A172 (cell line): ENCODE results near the gene IRGQ. TPM values are rescaled to one million over a fixed set of nuclear protein-coding genes. Genes with fewer than 3 reads are reported as not detected.
"Not testable (repeated sequence)": the region's sequence is repeated elsewhere in the genome, so short reads cannot be mapped to it uniquely, and the experiment has no call there.

Source experiments
- DNase-seq: peaks from one replicate; pipeline ENCODE4 v3.0.0-alpha.2; 2015; ENCODE audit warnings: low spot score
- total RNA-seq: library from RNA; depleted of rRNA; stranded (reverse); fragments of >200 nt; shearing (Covaris generic); gene quantifications from 2 replicates; pipeline ENCODE4 v1.2.3, GENCODE V29; 2014; rRNA removed

Gene IRGQ, protein sequence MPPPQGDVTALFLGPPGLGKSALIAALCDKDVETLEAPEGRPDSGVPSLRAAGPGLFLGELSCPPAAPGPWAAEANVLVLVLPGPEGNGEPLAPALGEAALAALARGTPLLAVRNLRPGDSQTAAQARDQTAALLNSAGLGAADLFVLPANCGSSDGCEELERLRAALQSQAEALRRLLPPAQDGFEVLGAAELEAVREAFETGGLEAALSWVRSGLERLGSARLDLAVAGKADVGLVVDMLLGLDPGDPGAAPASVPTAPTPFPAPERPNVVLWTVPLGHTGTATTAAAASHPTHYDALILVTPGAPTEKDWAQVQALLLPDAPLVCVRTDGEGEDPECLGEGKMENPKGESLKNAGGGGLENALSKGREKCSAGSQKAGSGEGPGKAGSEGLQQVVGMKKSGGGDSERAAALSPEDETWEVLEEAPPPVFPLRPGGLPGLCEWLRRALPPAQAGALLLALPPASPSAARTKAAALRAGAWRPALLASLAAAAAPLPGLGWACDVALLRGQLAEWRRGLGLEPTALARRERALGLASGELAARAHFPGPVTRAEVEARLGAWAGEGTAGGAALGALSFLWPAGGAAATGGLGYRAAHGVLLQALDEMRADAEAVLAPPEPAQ
- total RNA-seq = 22.0 and 37.2 TPM in 2 replicates

DNA sequence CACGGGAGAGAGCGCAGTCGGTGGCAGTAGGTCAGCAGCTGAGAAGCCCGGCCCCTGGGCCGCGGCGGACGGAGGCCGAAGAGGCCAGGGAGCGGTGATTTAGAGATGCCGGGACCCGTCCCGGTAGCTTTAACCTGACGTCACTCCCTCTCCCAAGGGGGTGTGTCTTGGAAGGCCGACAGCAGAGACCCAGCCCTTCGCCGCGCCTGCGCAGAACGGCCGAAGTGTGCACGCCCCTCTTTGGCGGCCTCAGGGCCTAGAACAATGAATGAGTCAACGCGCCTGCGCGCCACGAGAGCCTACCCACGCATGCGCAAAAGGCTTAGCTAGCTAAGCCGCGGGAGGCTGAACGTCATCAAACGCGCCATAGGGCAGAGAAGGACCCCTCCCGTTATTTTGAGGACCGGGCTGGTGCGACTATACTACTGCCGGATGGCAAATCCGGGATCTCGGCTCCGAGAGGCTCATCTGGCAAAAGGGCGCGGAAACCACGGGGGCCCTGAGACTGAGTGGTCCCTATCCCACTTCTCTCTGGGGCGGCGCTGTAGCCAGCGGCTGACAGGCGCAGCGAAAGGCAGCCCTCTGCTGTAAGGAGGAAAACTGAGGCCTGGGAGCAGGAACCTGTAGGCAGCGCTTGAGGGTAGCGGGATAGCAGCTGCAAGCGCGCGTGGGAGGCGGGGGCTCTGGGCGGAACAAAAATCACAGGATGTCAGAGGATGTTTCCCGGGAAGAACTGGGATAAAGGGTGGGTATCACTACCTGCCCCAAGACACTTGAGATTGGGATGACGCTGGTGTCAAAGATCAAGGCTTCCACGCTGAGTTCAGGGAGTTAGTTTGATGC is at the start of gene IRGQ, which contains the start of gene ZNF576:
Gene IRGQ (minus strand): TSS at position 136 of the 843 bp plus-strand sequence. CDS start 796 bp downstream, outside the sequence.
Gene ZNF576 (plus strand): TSS at position 597 of the 843 bp plus-strand sequence. CDS start 514 bp downstream, outside the sequence.
- DNase-seq = peak; percentile 99

DNA sequence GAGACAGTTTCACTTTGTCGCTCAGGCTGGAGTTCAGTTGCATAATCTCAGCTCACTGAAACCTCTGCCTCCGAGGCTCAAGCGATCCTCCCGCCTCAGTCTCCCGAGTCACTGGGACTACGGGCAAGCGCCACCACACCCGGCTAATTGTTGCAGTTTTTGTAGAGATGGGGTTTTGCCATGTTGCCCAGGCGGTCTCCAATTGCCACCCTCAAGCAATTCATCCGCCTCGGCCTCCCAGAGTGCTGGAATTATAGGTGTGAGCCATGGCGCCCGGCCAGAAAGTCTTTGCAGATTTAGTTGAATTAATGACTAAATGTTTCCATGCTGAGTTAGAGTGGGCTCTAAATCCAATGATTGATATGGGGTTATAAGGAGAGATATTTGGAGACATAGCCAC is 48.2 kb upstream of the IRGQ start:
- DNase-seq = no peak

DNA sequence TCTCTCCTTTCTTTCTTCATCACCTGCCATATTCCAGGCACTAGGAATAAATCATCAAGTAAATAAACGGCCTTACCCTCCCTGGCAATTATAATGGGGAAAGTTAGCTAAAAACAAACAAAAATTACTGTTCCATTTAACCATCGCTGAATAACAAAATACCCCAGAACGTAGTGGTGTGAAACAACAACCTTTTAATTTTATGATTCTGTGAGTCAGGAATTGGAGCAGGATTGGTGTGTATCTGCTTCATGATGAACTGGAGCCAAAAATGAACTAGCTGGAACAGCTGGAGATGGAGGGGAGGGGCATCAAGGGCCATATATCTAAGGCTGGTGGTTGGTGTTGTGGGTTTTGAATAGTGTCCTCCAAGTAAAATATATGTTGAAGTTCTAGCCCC is 47.4 kb upstream of the IRGQ start:
- no peak for DNase-seq

DNA sequence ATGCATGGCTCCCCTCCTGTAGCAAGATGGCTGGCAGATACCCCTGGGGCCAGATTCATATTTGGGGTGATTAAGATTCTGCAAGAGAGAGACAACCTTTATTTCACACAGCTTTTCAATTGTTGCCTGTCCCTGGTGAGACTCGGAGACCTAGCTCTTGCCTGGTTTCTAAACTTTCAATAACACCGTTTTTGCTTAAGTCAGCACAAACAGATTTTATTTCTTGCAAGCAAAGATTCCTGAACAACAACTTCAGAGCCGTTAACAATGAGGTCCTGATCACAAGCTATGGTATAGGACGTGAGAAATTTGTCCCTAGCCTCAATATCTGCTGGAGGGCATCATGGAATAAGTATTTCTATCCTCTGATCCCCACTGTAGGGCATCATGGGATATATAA is 46.6 kb upstream of the IRGQ start:
- DNase-seq = no peak

DNA sequence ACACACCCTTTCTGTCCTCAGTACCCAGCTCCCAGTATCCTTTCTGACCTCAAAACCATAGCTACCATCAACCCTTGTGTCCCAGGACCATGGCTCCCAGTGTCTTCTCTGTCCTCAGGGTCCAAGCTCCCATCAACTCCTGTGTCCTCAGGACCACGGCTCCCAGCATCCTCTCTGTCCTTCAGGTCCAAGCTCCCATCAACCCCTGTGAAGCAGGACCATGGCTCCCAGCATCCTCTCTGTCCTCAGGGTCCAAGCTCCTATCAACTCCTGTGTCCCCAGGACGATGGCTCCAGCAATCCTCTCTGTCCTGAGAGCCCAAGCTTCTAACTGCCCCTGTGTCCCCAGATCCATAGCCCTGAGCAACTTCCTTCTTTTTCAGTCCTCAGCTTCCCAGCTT is 45.4 kb upstream of the IRGQ start:
- no peak for DNase-seq

DNA sequence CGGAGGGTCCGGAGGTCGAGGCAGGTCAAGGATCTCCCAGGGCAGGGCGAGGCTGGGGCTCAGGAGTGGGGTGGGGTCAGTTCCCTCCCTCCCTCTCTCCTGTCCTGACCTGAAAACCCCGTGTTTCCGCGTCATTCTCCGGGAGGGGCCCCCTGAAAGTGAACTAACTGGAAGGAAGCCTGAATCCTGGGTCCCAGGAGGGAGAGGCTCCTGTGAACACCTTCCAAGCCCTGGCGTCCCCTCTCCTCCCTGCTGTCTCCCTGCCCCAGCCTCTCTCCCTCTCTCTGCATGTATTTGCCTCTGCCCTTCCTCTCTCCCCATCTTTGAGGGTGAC is 44.5 kb upstream of the IRGQ start:
- DNase-seq = no peak

DNA sequence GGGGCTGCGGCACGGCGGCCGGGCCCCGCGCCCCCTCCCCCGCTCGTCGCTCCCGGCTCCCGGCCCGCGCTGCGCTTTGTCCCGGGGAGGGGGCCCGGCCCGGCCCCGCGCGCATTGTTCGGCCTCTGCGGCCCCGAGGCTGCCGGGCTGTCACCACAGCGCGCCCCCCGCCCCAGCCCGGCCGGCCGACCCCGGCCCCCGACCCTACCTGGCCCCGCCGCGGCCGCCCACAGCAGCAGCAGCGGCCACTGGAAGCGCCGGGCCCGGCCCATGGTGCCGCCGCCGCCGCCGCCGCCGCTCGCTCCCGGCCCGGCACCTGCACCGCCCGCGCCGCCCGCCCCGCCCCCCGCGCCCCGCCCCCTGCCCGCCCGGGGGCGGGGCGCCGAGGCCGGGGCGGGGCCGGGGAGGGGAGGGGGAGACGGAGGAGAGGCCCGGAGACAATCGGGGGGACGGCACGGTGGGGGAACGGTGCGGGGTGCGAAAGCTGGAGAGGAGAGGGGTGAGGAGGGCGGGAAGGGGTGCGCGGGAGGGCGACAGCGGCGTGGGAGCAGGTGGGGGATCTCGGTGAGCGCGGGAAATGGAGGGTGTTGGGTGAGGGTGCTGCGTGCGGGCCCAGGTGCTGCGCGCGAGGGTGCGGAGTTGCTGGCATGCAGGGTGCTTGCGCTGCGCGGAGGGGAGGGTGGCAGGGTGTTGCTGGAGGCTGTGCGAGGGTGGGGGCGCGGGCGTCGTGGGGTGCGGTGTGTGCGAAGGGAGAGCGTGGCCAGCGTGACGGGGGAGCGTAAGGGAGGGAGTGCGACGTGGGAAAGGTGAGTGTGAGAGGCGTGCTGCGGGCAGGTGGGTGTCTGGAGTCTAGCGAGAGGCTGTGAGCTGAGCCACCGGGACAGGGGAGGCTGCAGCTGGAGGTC is 43.8 kb upstream of the IRGQ start, which contains the start of gene CADM4:
Gene CADM4 (minus strand): TSS at position 332 of the 905 bp plus-strand sequence. CDS start 60 bp downstream, at position 272.
- DNase-seq = no peak

DNA sequence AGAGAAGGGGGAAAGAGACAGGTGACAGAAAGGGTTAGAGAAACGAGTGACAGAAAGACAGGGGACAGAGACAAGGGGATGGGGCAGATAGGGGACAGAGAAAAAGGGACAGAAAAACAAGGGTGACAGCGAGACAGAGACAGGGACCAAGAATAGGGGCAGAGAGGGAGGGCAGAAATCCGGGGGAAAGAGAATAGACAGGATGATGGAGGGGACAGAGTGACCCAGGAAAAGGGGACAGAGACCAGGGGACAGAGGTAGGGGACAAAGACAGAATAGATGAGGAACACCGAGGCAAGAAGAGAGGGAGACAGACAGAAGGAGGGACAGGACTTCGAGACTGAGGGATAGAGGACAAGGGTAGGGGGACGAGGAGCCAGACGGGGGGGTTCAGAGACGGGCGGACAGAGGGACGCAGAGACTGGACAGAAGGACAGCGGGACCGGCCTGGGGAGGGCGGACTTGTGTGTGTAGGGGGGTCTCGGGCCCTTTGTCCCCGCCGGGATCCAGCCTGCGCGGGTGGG is 43.1 kb upstream of the IRGQ start:
- DNase-seq = no peak

DNA sequence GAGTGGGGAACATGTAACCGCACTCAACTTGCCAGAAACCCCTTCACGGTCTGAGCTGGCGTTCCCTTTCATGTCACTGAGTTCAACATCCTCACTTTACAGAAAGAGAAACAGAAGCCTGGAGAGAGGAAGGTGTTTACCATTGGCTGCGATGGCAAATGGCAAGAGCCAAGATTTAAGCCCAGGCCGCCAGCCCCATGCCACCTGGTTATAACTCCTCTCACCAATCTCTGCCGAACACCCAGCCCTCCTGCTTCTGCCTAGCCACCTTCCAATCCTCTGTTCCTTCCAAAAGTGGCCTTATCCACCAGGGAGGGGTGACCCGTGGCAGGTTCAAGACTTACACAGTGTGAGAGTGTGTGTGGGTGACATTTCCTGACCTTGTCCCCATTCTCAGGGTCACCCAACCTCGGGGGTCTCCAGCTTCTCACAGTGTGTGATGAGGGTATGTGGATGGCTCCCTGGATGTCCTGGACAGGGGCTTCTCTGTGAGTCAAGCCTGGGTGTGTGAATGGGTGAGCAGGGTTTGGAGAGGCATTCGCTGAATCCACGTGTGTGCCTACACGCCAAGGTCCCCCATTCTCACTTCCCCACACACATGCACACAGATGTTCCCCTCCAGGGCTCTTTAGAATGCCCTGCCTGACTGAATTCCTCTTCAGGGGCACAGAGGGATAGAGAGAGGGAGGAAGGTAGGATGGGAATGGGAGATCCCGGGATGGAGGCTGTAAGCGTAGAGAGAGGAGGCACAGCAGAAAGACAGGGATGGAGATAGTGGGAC is 42.5 kb upstream of the IRGQ start:
- DNase-seq = no peak

DNA sequence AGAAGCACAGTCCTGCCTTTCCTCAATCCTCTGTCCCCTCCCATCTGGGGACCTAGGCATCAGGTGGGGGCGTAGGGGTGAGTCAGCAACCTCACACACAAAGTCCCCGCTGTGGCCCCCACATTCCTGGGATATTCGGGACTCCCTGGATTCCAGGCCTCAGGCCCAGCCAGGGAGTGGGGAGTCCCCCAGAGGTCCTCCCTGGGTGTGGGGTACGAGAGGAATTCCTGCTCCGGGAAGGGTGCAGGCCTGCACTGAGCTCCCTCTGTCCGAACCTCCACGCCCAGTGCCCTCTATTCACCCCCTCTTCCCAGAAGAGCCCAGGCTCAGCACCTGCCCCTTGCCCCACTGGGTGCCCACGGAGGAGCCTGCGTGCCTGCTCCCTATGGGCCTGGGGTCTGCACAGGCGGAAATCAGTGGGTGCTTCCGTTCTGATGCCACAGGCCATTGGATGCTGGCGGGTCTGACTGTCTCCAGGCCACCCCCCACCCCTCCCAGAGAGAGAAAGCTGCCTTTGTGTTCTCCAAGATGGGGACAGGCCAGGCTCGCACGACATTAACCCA is 40.3 kb upstream of the IRGQ start:
- peak; percentile 89 for DNase-seq

DNA sequence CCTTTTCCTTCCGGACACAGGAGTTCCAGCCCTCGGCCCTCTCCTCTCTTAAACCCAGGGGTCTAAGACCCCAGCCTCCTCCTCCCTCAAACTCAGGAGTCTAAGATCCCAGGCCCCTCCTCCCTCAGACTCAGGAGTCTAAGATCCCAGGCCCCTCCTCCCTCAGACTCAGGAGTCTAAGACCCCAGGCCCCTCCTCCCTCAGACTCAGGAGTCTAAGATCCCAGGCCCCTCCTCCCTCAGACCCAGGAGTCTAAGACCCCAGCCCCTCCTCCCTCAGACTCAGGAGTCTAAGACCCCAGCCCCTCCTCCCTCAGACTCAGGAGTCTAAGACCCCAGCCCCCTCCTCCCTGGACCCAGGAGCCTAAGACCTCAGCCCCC is 39.6 kb upstream of the IRGQ start:
- DNase-seq = not testable (repeated sequence)

DNA sequence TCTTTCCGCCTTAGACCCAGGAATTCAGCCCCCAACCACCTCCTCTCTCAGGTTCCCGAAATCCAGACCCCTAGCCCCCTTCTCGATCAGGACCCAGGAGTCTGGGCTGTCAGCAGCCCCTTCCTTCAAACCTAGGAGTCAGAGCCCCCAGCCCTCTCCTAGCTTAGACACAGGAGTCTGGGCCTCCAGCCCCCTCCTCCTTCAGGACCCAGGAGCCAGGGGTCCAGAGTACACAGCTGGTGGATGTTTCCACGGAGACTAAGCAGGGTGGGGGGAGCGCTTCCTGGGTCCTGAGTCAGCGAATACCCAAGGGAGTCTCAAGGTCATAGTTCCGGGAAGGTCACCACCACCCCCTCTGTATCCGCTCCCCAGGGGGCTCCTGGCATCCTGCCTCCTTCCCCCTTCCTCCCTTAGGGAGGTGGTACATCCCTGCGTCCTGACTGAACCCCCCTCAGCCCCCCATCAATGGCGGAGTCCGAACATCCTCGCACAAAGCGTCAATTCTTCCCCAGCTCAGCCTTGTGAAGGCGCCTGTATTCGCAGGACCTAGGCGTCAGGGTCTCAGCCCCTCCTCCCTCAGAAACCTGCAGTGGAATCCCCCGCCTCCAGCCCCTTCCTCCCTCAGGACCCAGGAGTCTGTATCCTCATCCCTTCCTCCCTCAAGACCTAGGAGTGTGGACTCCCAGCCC is 39.1 kb upstream of the IRGQ start:
- DNase-seq = no peak

DNA sequence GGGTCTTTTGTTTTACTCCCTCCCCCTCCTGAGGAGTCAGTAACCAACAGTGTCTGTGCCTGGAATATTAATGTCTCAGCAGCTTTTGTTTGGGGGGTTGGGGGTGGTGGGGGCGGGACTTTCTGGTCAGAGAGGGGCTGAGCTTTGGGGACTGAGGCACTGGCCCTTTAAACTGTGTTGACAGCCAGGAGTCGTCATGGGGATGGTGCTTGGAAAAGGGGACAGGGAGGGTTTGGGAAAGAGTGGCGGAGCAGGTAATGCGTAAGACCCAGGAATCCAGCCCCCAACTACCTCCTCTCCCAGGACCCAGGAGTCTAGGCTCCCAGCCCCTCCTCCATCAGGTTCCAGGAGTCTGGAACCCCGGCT is 38.6 kb upstream of the IRGQ start:
- no peak for DNase-seq

DNA sequence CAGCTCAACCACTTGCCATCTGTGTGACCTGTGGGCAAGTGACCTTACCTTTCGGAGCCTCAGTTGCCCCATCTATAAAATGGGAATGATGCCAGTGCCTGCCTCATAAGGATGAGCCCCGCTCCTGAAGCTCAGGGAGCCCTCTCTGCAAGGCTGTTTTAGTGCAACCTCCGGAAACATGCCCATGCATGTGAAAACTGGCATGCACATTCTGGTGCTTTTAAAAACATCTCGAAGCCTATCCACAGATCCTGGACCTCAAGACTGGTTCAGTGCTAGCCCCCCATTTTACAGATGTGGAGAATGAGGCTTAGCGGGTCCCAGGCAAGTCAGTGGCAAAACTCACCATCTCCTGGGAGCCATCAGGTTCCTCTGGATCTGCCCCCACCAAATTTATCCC is 38.1 kb upstream of the IRGQ start:
- no peak for DNase-seq

DNA sequence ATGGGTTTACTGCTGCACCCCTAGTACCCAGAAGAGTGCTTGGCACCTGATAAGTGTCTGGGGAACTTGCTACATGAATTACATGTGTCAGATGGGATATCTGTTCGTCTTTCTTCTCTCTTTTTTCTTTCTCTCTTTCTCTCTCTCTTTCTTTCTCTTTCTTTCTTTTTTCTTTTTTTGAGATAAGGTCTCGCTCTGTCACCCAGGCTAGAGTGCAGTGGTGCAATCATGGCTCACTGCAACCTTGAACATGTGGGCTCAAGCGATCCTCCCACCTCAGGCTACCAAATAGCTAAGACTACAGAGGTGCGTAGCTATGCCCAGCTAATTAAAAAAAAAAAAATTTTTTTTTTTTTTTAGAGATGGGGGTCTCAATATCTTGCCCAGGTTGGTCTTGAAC is 37.6 kb upstream of the IRGQ start:
- DNase-seq = no peak

DNA sequence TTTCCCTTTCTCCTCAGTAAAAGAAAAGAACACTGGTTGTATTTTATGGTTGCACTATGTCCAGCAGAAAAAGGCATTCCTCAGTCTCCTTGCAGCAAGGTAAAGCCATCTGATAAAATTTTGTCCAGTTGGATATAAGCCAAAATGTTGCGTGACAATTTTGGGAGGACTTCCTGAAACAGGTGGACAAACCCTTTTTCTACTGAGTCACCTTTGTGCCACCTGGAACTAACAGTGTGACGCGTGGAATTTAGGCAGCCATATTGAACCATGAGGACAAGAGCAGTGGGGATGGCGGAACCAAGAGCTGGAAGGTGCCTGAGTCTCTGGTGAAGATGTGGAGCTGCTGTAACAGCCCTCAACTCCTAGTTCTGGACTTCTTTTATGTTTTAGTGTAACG is 35.6 kb upstream of the IRGQ start:
- DNase-seq = no peak

DNA sequence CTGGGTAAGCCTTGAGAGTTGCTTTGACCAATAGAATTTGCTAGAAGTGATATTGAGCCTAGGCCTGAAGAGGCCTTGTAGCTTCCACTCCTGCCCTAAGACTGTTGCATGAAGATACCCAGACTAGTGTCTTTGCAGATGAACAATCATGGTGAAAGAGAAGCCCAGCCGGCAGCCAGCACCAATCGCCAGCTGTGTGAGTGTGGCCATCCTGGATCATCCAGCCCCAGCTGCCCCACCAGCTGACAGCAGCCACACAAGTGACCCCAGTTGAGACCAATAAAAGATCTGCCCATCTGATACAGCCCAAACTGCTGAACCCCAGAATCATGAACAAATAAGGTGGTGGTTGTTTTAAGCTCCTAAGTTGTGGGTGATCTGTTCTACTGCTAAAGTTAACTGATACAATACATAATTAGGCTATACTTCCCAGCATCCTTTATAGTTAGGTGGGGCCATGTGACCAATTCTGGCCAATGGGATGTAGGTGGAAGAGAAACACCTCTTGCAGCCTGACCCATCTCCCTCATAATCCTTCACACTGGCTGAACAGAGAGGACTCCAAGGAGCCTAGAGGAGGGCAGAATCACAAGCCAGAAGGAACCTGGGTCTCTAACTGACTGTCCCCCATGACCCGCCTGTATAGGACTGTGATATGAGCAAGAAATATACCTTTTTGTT is 32.9 kb upstream of the IRGQ start:
- no peak for DNase-seq

DNA sequence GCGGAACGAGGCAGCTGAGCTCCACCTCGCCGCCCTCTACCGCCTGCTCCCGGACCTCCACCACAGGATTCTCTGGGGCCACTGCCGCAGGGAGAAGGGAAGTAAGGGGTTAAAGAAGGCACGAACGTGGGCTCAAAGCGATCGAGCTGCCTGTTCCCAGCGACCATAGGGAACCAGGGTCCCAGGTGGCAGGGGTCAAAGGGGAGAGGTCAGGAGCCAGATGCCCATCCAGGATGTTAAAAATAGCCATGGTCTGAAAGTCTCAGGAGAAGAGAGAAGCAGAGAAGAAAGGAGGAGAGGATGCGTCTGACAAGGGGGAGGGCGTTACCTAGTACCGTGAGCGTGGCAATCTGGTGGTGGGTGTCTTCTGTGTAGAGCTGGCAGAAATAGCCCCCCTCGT is 30.9 kb upstream of the IRGQ start:
- no peak for DNase-seq
